Glutamatergic neuron (in vitro differentiated cells): ENCODE results near the gene MAST4. TPM values are rescaled to one million over a fixed set of nuclear protein-coding genes. Genes with fewer than 3 reads are reported as not detected.

Experiments
- DNase-seq: peaks from one replicate; pipeline ENCODE4 v3.0.0; 2022
- H3K27ac Mint-ChIP-seq: one replicate; pipeline ENCODE4 v1.8.0; 2020; ENCODE audit warnings: mild to moderate bottlenecking, mixed read lengths, inconsistent platforms; ENCODE audit not compliant: unreplicated experiment
- H3K27me3 Mint-ChIP-seq: one replicate; pipeline ENCODE4 v1.8.0; 2020; ENCODE audit warnings: mild to moderate bottlenecking, moderate library complexity, mixed read lengths, inconsistent platforms; ENCODE audit not compliant: unreplicated experiment
- H3K36me3 Mint-ChIP-seq: one replicate; pipeline ENCODE4 v1.8.0; 2020; ENCODE audit warnings: mild to moderate bottlenecking, mixed read lengths, inconsistent platforms; ENCODE audit not compliant: unreplicated experiment
- H3K4me1 Mint-ChIP-seq: one replicate; pipeline ENCODE4 v1.8.0; 2020; ENCODE audit warnings: mild to moderate bottlenecking, low read depth, mixed read lengths, inconsistent platforms; ENCODE audit not compliant: unreplicated experiment
- H3K4me3 Mint-ChIP-seq: one replicate; pipeline ENCODE4 v1.8.0; 2020; ENCODE audit warnings: mild to moderate bottlenecking, mixed read lengths, inconsistent platforms; ENCODE audit not compliant: unreplicated experiment
- H3K9me3 Mint-ChIP-seq: one replicate; pipeline ENCODE4 v1.8.0; 2020; ENCODE audit warnings: mild to moderate bottlenecking, moderate library complexity, mixed read lengths, inconsistent platforms; ENCODE audit not compliant: unreplicated experiment
- CTCF ChIP-seq: fragments of 200-600 bp; sonication (generic); IDR thresholded peaks from one replicate; pipeline ENCODE4 v1.5.0; 2021; ENCODE audit not compliant: partially characterized antibody, unreplicated experiment
- total RNA-seq: library from RNA; stranded (reverse); fragmentation: NEBNext Ultra II Directional; extraction: Animal tissue kit (Norgen Biotek cat#: 25700); gene quantifications from one replicate; pipeline ENCODE4 v1.2.1, GENCODE V29; 2021; ENCODE audit not compliant: unreplicated experiment

Gene MAST4
- total RNA-seq, 1 donor from 2014 or later: 11.5 TPM

- Mint-ChIP-seq H3K4me1 (peaks cover 5% of the 10 kb centered on the region), H3K4me3 (no peak overlapping the region), H3K9me3 (no peaks in the 10 kb centered on the region), H3K27ac (no peak overlapping the region), H3K36me3 (no peaks in the 10 kb centered on the region), H3K27me3 (no peaks in the 10 kb centered on the region)
- no peak for TF ChIP-seq CTCF
- no peak for DNase-seq
Measured at GRCh38 chr5:66989781-66990180, 393.6 kb downstream of the MAST4 start.

GRCh38 chr5:66991746-66992145 is 395.6 kb downstream of the MAST4 start:
- Mint-ChIP-seq H3K9me3 (no peaks in the 10 kb centered on the region), H3K27me3 (no peaks in the 10 kb centered on the region), H3K36me3 (no peaks in the 10 kb centered on the region), H3K27ac (no peak overlapping the region), H3K4me1 (no peaks in the 10 kb centered on the region), H3K4me3 (no peak overlapping the region)
- no peak for TF ChIP-seq CTCF
- DNase-seq: no peak

GRCh38 chr5:66992547-66992946 is 396.4 kb downstream of the MAST4 start:
- no peak overlapping the region for H3K4me3 Mint-ChIP-seq
- DNase-seq: no peak
- no peaks in the 10 kb centered on the region for H3K9me3 Mint-ChIP-seq
- no peak for TF ChIP-seq CTCF
- no peaks in the 10 kb centered on the region for H3K4me1 Mint-ChIP-seq
- no peak overlapping the region for H3K27ac Mint-ChIP-seq
- H3K27me3 Mint-ChIP-seq: no peaks in the 10 kb centered on the region
- no peaks in the 10 kb centered on the region for H3K36me3 Mint-ChIP-seq

GRCh38 chr5:66993448-66993847 is 397.3 kb downstream of the MAST4 start:
- Mint-ChIP-seq H3K4me1 (no peaks in the 10 kb centered on the region), H3K27me3 (no peaks in the 10 kb centered on the region), H3K4me3 (no peak overlapping the region), H3K36me3 (no peaks in the 10 kb centered on the region), H3K27ac (no peak overlapping the region), H3K9me3 (no peaks in the 10 kb centered on the region)
- TF ChIP-seq CTCF: no peak
- DNase-seq: no peak

GRCh38 chr5:66993882-66994281 is 397.7 kb downstream of the MAST4 start:
- Mint-ChIP-seq H3K4me3 (no peak overlapping the region), H3K27ac (no peak overlapping the region), H3K9me3 (no peaks in the 10 kb centered on the region), H3K27me3 (no peaks in the 10 kb centered on the region), H3K4me1 (no peaks in the 10 kb centered on the region), H3K36me3 (no peaks in the 10 kb centered on the region)
- DNase-seq: no peak
- TF ChIP-seq CTCF: no peak
